GM19397 (cell line): ENCODE measurements around the gene TMED5.
"Not testable (repeated sequence)": the region's sequence is repeated elsewhere in the genome, so short reads cannot be mapped to it uniquely, and the experiment has no call there.

Experiments
- ATAC-seq: cut with Tn5 transposase; IDR thresholded peaks from one replicate; pipeline ENCODE4 v1.9.1; 2021; ENCODE audit warnings: mild to moderate bottlenecking, moderate library complexity; ENCODE audit not compliant: unreplicated experiment

TMED5 gene

GRCh38 chr1:93179886-93180722 is at the start of gene TMED5:
Gene TMED5 (minus strand): TSS chr1:93180413. CDS start chr1:93180242, 171 bp downstream.
- ATAC-seq = peak; percentile 86

DNA sequence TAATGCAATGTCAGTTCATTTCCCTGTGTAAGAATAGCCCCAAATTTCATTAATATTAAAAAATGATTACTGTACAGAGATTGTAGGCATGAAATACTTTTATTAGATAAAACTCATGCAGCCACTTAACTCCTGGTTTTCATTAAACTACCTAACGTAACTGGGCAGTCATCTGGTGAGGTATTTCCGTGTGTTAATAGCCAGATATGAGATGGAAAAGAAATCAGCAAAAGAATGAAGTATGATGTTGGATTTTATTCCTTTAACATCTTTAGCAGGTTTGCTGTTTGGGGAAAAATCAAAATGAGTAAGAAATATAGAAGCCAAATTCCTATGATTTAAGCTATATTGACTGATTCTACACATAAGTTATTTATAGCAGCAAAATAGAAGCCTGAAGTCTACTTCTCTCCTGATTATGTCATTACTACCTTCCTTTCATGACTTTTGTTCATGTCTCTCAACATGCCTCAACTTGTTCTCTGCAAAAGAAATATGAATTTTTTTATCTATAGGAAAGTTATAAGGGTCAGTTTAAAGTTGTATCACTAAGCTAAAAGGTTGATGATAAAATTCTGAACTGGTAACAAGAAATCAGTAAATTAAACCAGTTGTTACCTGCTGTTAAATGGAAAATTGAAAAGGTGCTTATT is 42.9 kb upstream of the TMED5 start:
- no peak for ATAC-seq

DNA sequence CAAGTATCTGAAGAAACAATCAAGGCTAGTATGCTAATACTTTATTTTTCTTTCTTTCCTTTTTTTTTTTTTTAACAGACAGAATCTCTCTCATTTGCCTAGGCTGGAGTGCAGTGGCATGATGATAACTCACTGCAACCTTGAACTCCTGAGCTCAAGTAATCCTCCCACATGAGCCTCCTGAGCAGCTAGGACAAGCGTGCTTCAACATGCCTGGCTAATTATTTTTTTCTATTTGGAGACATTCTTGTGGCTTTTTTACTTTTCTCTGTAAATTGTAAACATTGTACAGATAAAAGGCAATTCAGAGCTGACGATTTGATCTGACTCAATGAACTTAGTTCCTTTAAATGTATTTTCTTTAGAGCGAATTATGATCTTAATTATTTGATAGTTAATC is 41.7 kb upstream of the TMED5 start:
- ATAC-seq = no peak

- ATAC-seq = not testable (repeated sequence)
Measured at GRCh38 chr1:93220716-93221115, 40.5 kb upstream of the TMED5 start.

- no peak for ATAC-seq
Measured at GRCh38 chr1:93219443-93219842, 39.2 kb upstream of the TMED5 start.

GRCh38 chr1:93215322-93215721 is 35.1 kb upstream of the TMED5 start:
- no peak for ATAC-seq

- ATAC-seq = no peak
Measured at GRCh38 chr1:93207211-93207610, 27.0 kb upstream of the TMED5 start.

- ATAC-seq = no peak
Measured at GRCh38 chr1:93206567-93206954, 26.3 kb upstream of the TMED5 start.

GRCh38 chr1:93205892-93206566 is 25.8 kb upstream of the TMED5 start:
- ATAC-seq = no peak

DNA sequence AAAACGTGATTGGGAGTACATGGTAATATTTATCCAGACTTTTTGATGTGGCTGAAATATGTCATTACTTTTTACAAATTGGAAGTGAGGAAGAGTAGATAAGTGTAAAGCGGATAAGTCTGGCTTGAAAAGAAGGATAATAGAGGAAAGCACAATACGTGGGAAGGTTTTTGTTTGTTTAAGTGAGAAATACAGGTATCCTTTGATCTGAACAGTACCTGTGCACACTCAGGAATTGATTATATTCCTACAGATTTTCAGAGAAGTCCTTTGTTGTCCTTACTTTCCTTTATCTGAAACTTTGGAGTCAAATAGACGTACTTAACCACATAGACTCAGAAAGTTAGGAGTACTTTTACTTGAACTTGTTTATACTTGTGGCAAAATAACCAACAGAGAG is 20.5 kb upstream of the TMED5 start:
- ATAC-seq = no peak

GRCh38 chr1:93200086-93200620 is 19.9 kb upstream of the TMED5 start:
- no peak for ATAC-seq

GRCh38 chr1:93199150-93199549 is 18.9 kb upstream of the TMED5 start:
- no peak for ATAC-seq

- ATAC-seq = no peak
Measured at GRCh38 chr1:93196591-93196990, 16.4 kb upstream of the TMED5 start.

- no peak for ATAC-seq
Measured at GRCh38 chr1:93194231-93194990, 14.2 kb upstream of the TMED5 start.

DNA sequence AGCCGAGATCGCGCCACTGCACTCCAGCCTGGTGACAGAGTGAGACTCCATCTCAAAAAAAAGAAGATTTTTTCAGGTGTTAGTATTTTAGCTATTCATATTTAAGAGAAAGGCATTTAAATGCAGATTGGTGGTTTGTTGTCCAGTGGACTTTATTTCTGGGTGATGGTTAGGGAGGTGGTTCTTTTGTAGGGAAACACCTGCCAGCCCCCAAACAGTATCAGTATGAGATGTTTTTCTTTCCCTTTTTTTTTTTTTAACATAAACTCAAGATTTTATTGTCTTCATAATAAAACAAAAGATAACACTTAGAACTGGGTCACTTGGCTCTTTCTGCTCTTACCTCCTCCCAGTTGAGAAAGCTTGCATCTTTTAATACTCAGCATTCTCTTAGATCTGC is 10.2 kb upstream of the TMED5 start:
- no peak for ATAC-seq

GRCh38 chr1:93186667-93187066 is 6.5 kb upstream of the TMED5 start:
- no peak for ATAC-seq

GRCh38 chr1:93180723-93181613 is 755 bp upstream of the TMED5 start, which contains the start of gene CCDC18:
Gene CCDC18 (plus strand): TSS chr1:93180724. CDS start chr1:93183362, 2,638 bp downstream.
- no peak for ATAC-seq

DNA sequence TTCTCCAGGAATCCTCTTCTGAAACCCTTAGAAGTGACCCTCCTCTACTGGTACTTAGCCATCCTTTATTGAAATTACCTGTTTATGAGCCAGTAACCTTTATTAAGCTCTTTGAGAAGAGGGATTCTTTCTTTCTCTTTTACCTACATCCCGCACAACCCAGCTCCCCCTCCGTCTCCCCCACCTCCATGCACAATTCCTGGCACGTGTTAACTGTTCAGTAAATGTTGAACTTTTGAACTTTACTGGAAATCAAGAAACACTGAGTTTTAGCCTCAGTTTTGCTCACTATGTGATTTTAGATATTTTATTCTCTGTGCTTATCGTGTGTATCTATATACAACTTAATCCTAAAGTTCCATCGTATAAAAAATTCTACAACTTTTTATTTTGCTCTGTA is 1.8 kb downstream of the TMED5 start:
- ATAC-seq = no peak

- no peak for ATAC-seq
Measured at GRCh38 chr1:93177991-93178390, 2.2 kb downstream of the TMED5 start.

DNA sequence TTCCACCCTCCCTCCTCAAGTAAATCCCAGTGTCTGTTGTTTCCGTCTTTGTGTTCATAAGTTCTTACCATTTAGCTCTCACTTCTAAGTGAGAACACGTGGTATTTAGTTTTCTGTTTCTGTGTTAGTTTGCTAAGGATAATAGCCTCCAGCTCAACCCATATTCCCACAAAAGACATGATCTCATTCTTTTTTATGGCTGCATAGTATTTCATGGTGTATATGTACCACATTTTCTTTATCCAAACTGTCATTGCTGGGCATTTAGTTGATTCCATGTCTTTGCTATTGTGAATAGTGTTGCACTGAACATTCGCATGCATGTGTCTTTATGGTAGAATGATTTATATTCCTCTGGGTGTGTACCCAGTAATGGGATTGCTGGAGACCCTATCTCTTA is 5.6 kb downstream of the TMED5 start:
- not testable (repeated sequence) for ATAC-seq
